OCI-LY3 (cell line): ENCODE data around the gene HOXB3.

Experiments
- H2AFZ ChIP-seq: fragments of 200-600, 300-600 bp; shearing (Covaris generic); 2 replicates; pipeline ENCODE4 v1.6.0; 2014; ENCODE audit warnings: antibody characterized with exemption, low read depth, low read length
- H3K27ac ChIP-seq: fragments of 200-600, 300-600 bp; sonication (generic); 2 replicates; pipeline ENCODE4 v1.5.1; 2014; ENCODE audit warnings: mild to moderate bottlenecking, low read length, moderate library complexity, mixed read lengths
- H3K27me3 ChIP-seq: fragments of 200-600, 300-600 bp; sonication (generic); 2 replicates; pipeline ENCODE4 v1.6.1; 2014; ENCODE audit warnings: low read depth, low read length, mixed read lengths
- H3K36me3 ChIP-seq: fragments of 200-600, 300-600 bp; sonication (generic); replicated peaks from 2 replicates; pipeline ENCODE3; 2014; ENCODE audit warnings: low read depth, low read length, mixed read lengths
- H3K4me1 ChIP-seq: fragments of 300-600, 200-600 bp; sonication (generic); 2 replicates; pipeline ENCODE4 v1.6.1; 2014; ENCODE audit warnings: low read length, mixed read lengths
- H3K4me2 ChIP-seq: fragments of 200-600, 300-600 bp; sonication (generic); 2 replicates; pipeline ENCODE4 v1.6.1; 2014; ENCODE audit warnings: low read length, mixed read lengths
- H3K4me3 ChIP-seq: fragments of 300-600, 200-600 bp; sonication (generic); 2 replicates; pipeline ENCODE4 v1.5.1; 2014; ENCODE audit warnings: antibody characterized with exemption, mild to moderate bottlenecking, low read length, moderate library complexity
- H3K79me2 ChIP-seq: fragments of 300-600, 200-600 bp; shearing (Covaris generic); 2 replicates; pipeline ENCODE4 v1.6.1; 2014; ENCODE audit warnings: mild to moderate bottlenecking, low read length, mixed read lengths
- H3K9ac ChIP-seq: fragments of 300-600, 200-600 bp; shearing (Covaris generic); 2 replicates; pipeline ENCODE4 v1.6.0; 2014; ENCODE audit warnings: mild to moderate bottlenecking, low read length, moderate library complexity
- H3K9me3 ChIP-seq: fragments of 200-600, 300-600 bp; shearing (Covaris generic); 2 replicates; pipeline ENCODE4 v1.6.1; 2014; ENCODE audit warnings: low read length, mixed read lengths; ENCODE audit not compliant: insufficient read depth
- H4K20me1 ChIP-seq: fragments of 200-600, 300-600 bp; sonication (generic); 2 replicates; pipeline ENCODE4 v1.6.1; 2016; ENCODE audit warnings: low read length, mixed read lengths; ENCODE audit not compliant: insufficient read depth
- CTCF ChIP-seq: fragments of 200-600, 300-600 bp; sonication (generic); IDR thresholded peaks from 2 replicates; pipeline ENCODE4 v1.5.1; 2014; ENCODE audit warnings: antibody characterized with exemption, low read length, low read depth
- EZH2phosphoT487 ChIP-seq: fragments of 200-600 bp; shearing (Covaris generic); IDR thresholded peaks from 2 replicates; pipeline ENCODE4 v1.6.1; 2018; ENCODE audit warnings: antibody characterized with exemption, mixed run types, low read depth

The HOXB3 gene

GRCh38 chr17:48559840-48560817 lies 29.9 kb downstream of the HOXB3 start:
- Histone ChIP-seq H4K20me1 (no peaks in the 10 kb centered on the region), H3K27me3 (no peaks in the 10 kb centered on the region), H3K27ac (no peak overlapping the region), H3K36me3 (peaks cover 17% of the 10 kb centered on the region), H3K4me1 (peaks cover 48% of the 10 kb centered on the region), H3K9me3 (no peaks in the 10 kb centered on the region), H3K4me2 (no peak overlapping the region), H3K4me3 (no peak overlapping the region), H3K9ac (no peak overlapping the region), H2AFZ (no peak overlapping the region), H3K79me2 (peaks cover 36% of the 10 kb centered on the region)
- TF ChIP-seq EZH2phosphoT487 (no peak), CTCF (no peak)

GRCh38 chr17:48559122-48559839 lies 30.8 kb downstream of the HOXB3 start:
- Histone ChIP-seq H3K36me3 (peaks cover 19% of the 10 kb centered on the region), H3K79me2 (peaks cover 40% of the 10 kb centered on the region), H3K27ac (no peak overlapping the region), H4K20me1 (no peaks in the 10 kb centered on the region), H3K4me1 (peaks cover 48% of the 10 kb centered on the region), H3K4me3 (no peak overlapping the region), H2AFZ (no peak overlapping the region), H3K27me3 (no peaks in the 10 kb centered on the region), H3K9me3 (no peaks in the 10 kb centered on the region), H3K9ac (no peak overlapping the region), H3K4me2 (no peak overlapping the region)
- TF ChIP-seq CTCF (peak; percentile 9; the same call in 1 of the 2 replicates), EZH2phosphoT487 (no peak)

GRCh38 chr17:48558831-48559121 lies 31.3 kb downstream of the HOXB3 start:
- peaks cover 41% of the 10 kb centered on the region for H3K79me2 ChIP-seq
- H3K4me2 ChIP-seq = no peak overlapping the region
- H3K36me3 ChIP-seq = peaks cover 20% of the 10 kb centered on the region
- peaks cover 51% of the 10 kb centered on the region for H3K4me1 ChIP-seq
- no peak overlapping the region for H2AFZ ChIP-seq
- no peaks in the 10 kb centered on the region for H4K20me1 ChIP-seq
- H3K27ac ChIP-seq = no peak overlapping the region
- H3K4me3 ChIP-seq = no peak overlapping the region
- no peaks in the 10 kb centered on the region for H3K9me3 ChIP-seq
- TF ChIP-seq CTCF = no peak
- TF ChIP-seq EZH2phosphoT487 = no peak
- no peaks in the 10 kb centered on the region for H3K27me3 ChIP-seq
- no peak overlapping the region for H3K9ac ChIP-seq
